Measurements from ENCODE around the gene BET1L. TPM values are rescaled to one million over a fixed set of nuclear protein-coding genes. Genes with fewer than 3 reads are reported as not detected.
"Not testable (repeated sequence)": the region's sequence is repeated elsewhere in the genome, so short reads cannot be mapped to it uniquely, and the experiment has no call there.

Gene BET1L
- polyA plus RNA-seq, 2 donors = 12.5 to 18.0 TPM

- H3K27me3 ChIP-seq (ENCODE audit: control insufficient read depth in 1 of 2, insufficient read depth in 2 of 2, low read length in 2 of 2); H3K4me3 ChIP-seq (ENCODE audit: low read depth in 1 of 2, low read length in 2 of 2); H3K27ac ChIP-seq (ENCODE audit: low read depth in 2 of 2, low read length in 1 of 2); H3K4me1 ChIP-seq (ENCODE audit: control insufficient read depth in 2 of 2, insufficient read depth in 2 of 2, low read length in 1 of 2); H3K9me3 ChIP-seq (ENCODE audit: control insufficient read depth in 2 of 2, insufficient read depth in 1 of 2, low read depth in 1 of 2, low read length in 1 of 2): not testable (repeated sequence)
- H3K36me3 ChIP-seq (ENCODE audit: control insufficient read depth in 2 of 2, insufficient read depth in 2 of 2, low read length in 1 of 2) = peaks cover 6 to 19% of the 10 kb centered on the region in 2 donors
- 83 to 91% methylated on average over 2 to 3 of the region's 3 CpGs for WGBS, 2 donors
These were observed 13.5 kb upstream of the BET1L start for GRCh38 chr11:220641-221215.

GRCh38 chr11:218815-219593, 11.8 kb upstream of the BET1L start:
- peaks cover 3 to 28% of the 10 kb centered on the region in 2 donors for H3K36me3 ChIP-seq (ENCODE audit: control insufficient read depth in 2 of 2, insufficient read depth in 2 of 2, low read length in 1 of 2)
- no peaks in the 10 kb centered on the region for H3K9me3 ChIP-seq (ENCODE audit: control insufficient read depth in 2 of 2, insufficient read depth in 1 of 2, low read depth in 1 of 2, low read length in 1 of 2)
- H3K27ac ChIP-seq (ENCODE audit: low read depth in 2 of 2, low read length in 1 of 2) = no peak overlapping the region
- no peaks in the 10 kb centered on the region for H3K27me3 ChIP-seq (ENCODE audit: control insufficient read depth in 1 of 2, insufficient read depth in 2 of 2, low read length in 2 of 2)
- WGBS, 2 donors = 90 to 91% methylated on average over 29 of the region's 29 CpGs
- no peak overlapping the region for H3K4me3 ChIP-seq (ENCODE audit: low read depth in 1 of 2, low read length in 2 of 2)
- H3K4me1 ChIP-seq (ENCODE audit: control insufficient read depth in 2 of 2, insufficient read depth in 2 of 2, low read length in 1 of 2) = peaks cover 0 to 4% of the 10 kb centered on the region in 2 donors

DNA sequence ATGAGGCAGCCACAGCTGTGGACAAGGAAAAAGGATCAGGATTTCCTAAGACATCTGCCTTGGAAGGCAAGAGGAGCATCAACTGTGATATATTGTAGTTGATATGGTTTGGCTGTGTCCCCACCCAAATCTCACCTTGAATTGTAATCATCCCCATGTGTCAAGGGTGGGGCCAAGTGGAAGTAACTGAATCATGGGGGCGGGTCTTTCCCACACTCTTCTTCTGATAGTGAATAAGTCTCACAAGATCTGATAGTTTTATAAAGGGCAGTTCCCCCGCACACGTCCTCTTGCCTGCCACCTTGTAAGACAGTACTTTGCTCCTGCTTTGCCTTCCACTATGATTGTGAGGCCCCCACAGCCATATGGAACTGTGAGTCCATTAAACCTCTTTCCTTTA, 10.5 kb upstream of the BET1L start:
- Histone ChIP-seq H3K27ac (ENCODE audit: low read depth in 2 of 2, low read length in 1 of 2) (no peak overlapping the region), H3K4me3 (ENCODE audit: low read depth in 1 of 2, low read length in 2 of 2) (no peak overlapping the region), H3K36me3 (ENCODE audit: control insufficient read depth in 2 of 2, insufficient read depth in 2 of 2, low read length in 1 of 2) (peaks cover 5 to 30% of the 10 kb centered on the region in 2 donors), H3K27me3 (ENCODE audit: control insufficient read depth in 1 of 2, insufficient read depth in 2 of 2, low read length in 2 of 2) (no peaks in the 10 kb centered on the region), H3K4me1 (ENCODE audit: control insufficient read depth in 2 of 2, insufficient read depth in 2 of 2, low read length in 1 of 2) (peaks cover 0 to 4% of the 10 kb centered on the region in 2 donors), H3K9me3 (ENCODE audit: control insufficient read depth in 2 of 2, insufficient read depth in 1 of 2, low read depth in 1 of 2, low read length in 1 of 2) (no peaks in the 10 kb centered on the region)
- 88 to 93% methylated on average over 3 of the region's 3 CpGs for WGBS, 2 donors

DNA sequence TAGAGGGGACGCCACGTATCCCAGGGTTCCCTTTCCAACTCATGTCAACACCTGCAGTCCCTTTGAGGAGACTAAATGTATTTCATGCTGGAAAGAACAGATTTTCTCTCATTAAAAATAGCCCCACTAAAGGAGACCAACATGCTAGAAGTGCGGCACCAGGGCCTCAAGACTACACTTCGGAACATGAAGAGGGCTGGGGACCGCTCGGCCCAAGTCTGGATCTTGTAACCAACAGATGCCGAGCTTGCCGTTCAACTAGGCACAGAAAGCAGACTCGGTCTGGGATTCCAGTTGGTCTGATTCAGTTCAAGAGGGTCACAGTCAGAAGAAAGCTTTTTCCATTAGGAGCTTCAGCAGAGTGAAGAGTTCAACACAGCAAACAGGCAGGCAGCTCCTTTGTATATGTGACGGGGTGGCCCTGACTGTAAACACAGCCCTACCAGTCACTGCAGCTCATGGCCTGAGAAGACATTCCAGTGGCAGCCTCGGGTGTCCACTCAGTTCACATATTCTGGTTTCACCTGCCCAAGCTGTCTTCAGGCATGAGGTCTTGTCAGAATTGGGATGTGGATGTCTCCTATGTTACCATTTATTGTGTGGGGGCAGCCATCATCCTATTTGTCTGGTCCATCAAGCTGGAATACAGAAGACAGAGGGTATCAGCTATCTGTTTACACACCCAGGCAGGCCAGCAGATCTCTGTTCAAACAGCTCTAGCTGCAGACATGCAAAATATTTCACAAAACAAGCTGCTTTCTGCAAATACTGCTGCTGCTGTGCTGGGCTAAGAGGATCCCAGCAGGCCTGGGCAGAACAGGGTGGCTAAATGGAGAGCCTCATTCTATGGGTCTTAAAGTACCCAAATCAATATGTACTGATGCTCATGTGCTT, 9.1 kb upstream of the BET1L start:
- no peak overlapping the region for H3K27ac ChIP-seq (ENCODE audit: low read depth in 2 of 2, low read length in 1 of 2)
- WGBS, 2 donors = 85 to 88% methylated on average over 11 of the region's 11 CpGs
- no peaks in the 10 kb centered on the region for H3K27me3 ChIP-seq (ENCODE audit: control insufficient read depth in 1 of 2, insufficient read depth in 2 of 2, low read length in 2 of 2)
- no peaks in the 10 kb centered on the region for H3K9me3 ChIP-seq (ENCODE audit: control insufficient read depth in 2 of 2, insufficient read depth in 1 of 2, low read depth in 1 of 2, low read length in 1 of 2)
- H3K4me3 ChIP-seq (ENCODE audit: low read depth in 1 of 2, low read length in 2 of 2) = no peak overlapping the region
- H3K4me1 ChIP-seq (ENCODE audit: control insufficient read depth in 2 of 2, insufficient read depth in 2 of 2, low read length in 1 of 2) = peaks cover 0 to 6% of the 10 kb centered on the region in 2 donors
- H3K36me3 ChIP-seq (ENCODE audit: control insufficient read depth in 2 of 2, insufficient read depth in 2 of 2, low read length in 1 of 2) = peaks cover 12 to 40% of the 10 kb centered on the region in 2 donors

- Histone ChIP-seq H3K4me3 (ENCODE audit: low read depth in 1 of 2, low read length in 2 of 2) (no peak overlapping the region), H3K9me3 (ENCODE audit: control insufficient read depth in 2 of 2, insufficient read depth in 1 of 2, low read depth in 1 of 2, low read length in 1 of 2) (no peaks in the 10 kb centered on the region), H3K27ac (ENCODE audit: low read depth in 2 of 2, low read length in 1 of 2) (no peak overlapping the region), H3K27me3 (ENCODE audit: control insufficient read depth in 1 of 2, insufficient read depth in 2 of 2, low read length in 2 of 2) (no peaks in the 10 kb centered on the region), H3K36me3 (ENCODE audit: control insufficient read depth in 2 of 2, insufficient read depth in 2 of 2, low read length in 1 of 2) (peaks cover 12 to 47% of the 10 kb centered on the region in 2 donors), H3K4me1 (ENCODE audit: control insufficient read depth in 2 of 2, insufficient read depth in 2 of 2, low read length in 1 of 2) (peaks cover 0 to 6% of the 10 kb centered on the region in 2 donors)
- WGBS, 2 donors = 74 to 78% methylated on average over 4 of the region's 4 CpGs
These were observed 8.4 kb upstream of the BET1L start for GRCh38 chr11:215581-216037.

DNA sequence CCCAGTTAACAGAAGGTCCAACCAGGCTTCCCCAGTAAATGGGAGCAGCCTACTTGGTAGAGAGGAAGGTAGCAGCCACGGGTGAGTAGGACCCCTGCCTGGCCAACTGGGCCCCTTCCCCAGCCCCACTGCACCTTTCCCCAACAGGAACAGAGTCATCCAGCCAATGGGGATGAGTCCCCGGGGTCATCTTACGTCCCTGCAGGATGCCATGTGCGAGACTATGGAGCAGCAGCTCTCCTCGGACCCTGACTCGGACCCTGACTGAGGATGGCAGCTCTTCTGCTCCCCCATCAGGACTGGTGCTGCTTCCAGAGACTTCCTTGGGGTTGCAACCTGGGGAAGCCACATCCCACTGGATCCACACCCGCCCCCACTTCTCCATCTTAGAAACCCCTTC, 6.9 kb upstream of the BET1L start:
- WGBS, 2 donors = 90 to 94% methylated on average over 7 of the region's 7 CpGs
- Histone ChIP-seq H3K4me1 (ENCODE audit: control insufficient read depth in 2 of 2, insufficient read depth in 2 of 2, low read length in 1 of 2) (peaks cover 7 to 15% of the 10 kb centered on the region in 2 donors), H3K27ac (ENCODE audit: low read depth in 2 of 2, low read length in 1 of 2) (no peak overlapping the region), H3K27me3 (ENCODE audit: control insufficient read depth in 1 of 2, insufficient read depth in 2 of 2, low read length in 2 of 2) (no peaks in the 10 kb centered on the region), H3K36me3 (ENCODE audit: control insufficient read depth in 2 of 2, insufficient read depth in 2 of 2, low read length in 1 of 2) (peaks cover 12 to 55% of the 10 kb centered on the region in 2 donors), H3K9me3 (ENCODE audit: control insufficient read depth in 2 of 2, insufficient read depth in 1 of 2, low read depth in 1 of 2, low read length in 1 of 2) (no peaks in the 10 kb centered on the region), H3K4me3 (ENCODE audit: low read depth in 1 of 2, low read length in 2 of 2) (no peak overlapping the region)

DNA sequence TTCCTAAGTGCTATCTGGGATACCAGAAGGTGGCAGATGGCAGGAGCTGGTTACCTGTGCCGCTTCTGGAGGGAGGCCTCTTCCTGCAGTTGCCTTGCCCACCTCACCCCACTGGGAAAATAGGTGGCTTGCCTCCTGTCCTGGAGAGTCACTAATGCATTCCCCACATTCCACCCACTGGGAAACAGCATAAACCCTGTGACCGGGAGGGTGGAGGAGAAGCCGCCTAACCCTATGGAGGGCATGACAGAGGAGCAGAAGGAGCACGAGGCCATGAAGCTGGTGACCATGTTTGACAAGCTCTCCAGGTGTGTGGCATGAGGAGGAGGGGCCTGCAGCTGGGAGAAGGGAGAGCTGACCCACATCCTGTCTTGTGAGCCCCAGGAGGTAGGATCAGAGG, 5.9 kb upstream of the BET1L start:
- Histone ChIP-seq H3K27me3 (ENCODE audit: control insufficient read depth in 1 of 2, insufficient read depth in 2 of 2, low read length in 2 of 2) (no peaks in the 10 kb centered on the region), H3K4me1 (ENCODE audit: control insufficient read depth in 2 of 2, insufficient read depth in 2 of 2, low read length in 1 of 2) (peaks cover 8 to 15% of the 10 kb centered on the region in 2 donors), H3K4me3 (ENCODE audit: low read depth in 1 of 2, low read length in 2 of 2) (no peak overlapping the region), H3K36me3 (ENCODE audit: control insufficient read depth in 2 of 2, insufficient read depth in 2 of 2, low read length in 1 of 2) (peaks cover 12 to 54% of the 10 kb centered on the region in 2 donors), H3K9me3 (ENCODE audit: control insufficient read depth in 2 of 2, insufficient read depth in 1 of 2, low read depth in 1 of 2, low read length in 1 of 2) (no peaks in the 10 kb centered on the region), H3K27ac (ENCODE audit: low read depth in 2 of 2, low read length in 1 of 2) (no peak overlapping the region)
- WGBS, 2 donors = 82 to 87% methylated on average over 4 of the region's 4 CpGs

DNA sequence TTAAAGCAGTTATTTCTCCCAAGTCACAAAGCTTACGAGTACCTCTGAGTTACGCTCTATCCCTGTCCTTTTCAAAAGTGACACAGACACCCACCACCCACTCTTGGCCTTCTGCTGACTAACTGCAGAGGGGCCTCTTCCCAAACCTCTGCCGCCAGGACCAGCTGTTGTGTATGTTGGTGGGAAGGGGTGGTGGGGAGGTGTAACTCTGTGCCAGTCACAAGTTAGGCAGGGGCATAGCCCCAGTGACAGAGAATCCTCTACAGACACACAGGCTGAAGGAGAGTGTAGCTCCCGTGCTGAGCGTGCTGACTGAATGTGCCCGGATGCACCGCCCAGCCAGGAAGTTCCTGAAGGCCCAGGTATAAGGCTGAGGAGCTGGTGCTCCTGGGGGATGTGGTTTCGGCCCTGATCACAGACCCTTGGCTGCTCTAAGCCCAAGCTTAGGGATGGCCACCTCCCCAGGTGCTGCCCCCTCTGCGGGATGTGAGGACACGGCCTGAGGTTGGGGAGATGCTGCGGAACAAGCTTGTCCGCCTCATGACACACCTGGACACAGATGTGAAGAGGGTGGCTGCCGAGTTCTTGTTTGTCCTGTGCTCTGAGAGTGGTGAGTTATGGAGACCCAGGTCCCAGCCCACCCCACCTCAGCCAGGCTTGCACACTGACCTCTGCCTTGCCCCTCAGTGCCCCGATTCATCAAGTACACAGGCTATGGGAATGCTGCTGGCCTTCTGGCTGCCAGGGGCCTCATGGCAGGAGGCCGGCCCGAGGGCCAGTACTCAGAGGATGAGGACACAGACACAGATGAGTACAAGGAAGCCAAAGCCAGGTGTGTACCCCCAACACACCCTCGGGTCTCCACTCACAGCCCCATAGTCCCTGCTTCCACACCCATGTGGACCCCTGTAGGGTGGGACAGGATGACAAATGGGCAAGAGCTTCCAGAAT, 5.2 kb upstream of the BET1L start:
- Histone ChIP-seq H3K27ac (ENCODE audit: low read depth in 2 of 2, low read length in 1 of 2) (no peak overlapping the region), H3K9me3 (ENCODE audit: control insufficient read depth in 2 of 2, insufficient read depth in 1 of 2, low read depth in 1 of 2, low read length in 1 of 2) (no peaks in the 10 kb centered on the region), H3K4me1 (ENCODE audit: control insufficient read depth in 2 of 2, insufficient read depth in 2 of 2, low read length in 1 of 2) (peaks cover 8 to 15% of the 10 kb centered on the region in 2 donors), H3K27me3 (ENCODE audit: control insufficient read depth in 1 of 2, insufficient read depth in 2 of 2, low read length in 2 of 2) (no peaks in the 10 kb centered on the region), H3K4me3 (ENCODE audit: low read depth in 1 of 2, low read length in 2 of 2) (no peak overlapping the region), H3K36me3 (ENCODE audit: control insufficient read depth in 2 of 2, insufficient read depth in 2 of 2, low read length in 1 of 2) (peaks cover 12 to 54% of the 10 kb centered on the region in 2 donors)
- WGBS, 2 donors = 87 to 89% methylated on average over 17 of the region's 17 CpGs

Measured in esophagus (tissue), 2 donors.